K562 (cell line): Measurements from ENCODE around the gene SLC20A1. TPM values are rescaled to one million over a fixed set of nuclear protein-coding genes. Genes with fewer than 3 reads are reported as not detected.

Source experiments
- ATAC-seq: fragments of 200-7000 bp; cut with Tn5 transposase; 3 replicates; pipeline ENCODE4 v1.9.1; 2020; ENCODE audit warnings: moderate library complexity
- BruUV-seq: library from RNA; stranded (reverse); fragments of 400-500 nt; replicated peaks from 2 replicates; lab custom pipeline; 2021; lab: Mats Ljungman, UMichigan
- CTCF ChIA-PET: fragments of 300-600 bp; formaldehyde crosslinking; extraction: SDS; loops from one replicate; lab custom pipeline; 2021; ENCODE audit warnings: low intra/inter-chr PET ratio; lab: Yijun Ruan, JAX
- POLR2A ChIA-PET: fragments of 300-600, 350-650 bp; sonication (Branson Sonifier 250); formaldehyde crosslinking; extraction: SDS; loops from one replicate; lab custom pipeline; 2021; ENCODE audit warnings: antibody characterized with exemption, inconsistent platforms; lab: Yijun Ruan, JAX
- DNase-seq, 4 experiments: peaks; one replicate each; pipeline versions ENCODE4 v3.0.0 to v3.0.0-alpha.2; 2011 to 2018; ENCODE audit warnings: low spot score in 3 of 4, mixed read lengths in 3 of 4; ENCODE audit errors: extremely low read depth in 1 of 4
- FAIRE-seq: peaks from 2 replicates; lab custom pipeline; 2011; peaks lifted over from hg19 to GRCh38; lab: Jason Lieb, UNC
- H2AFZ ChIP-seq: 2 replicates; pipeline ENCODE4 v1.6.0; 2011; ENCODE audit warnings: low read depth, low read length, control low read depth, inconsistent platforms
- H3K27ac ChIP-seq: fragments of 200-600 bp; 3 replicates; pipeline ENCODE4 v1.8.0; 2011; ENCODE audit warnings: low read depth, mild to moderate bottlenecking, control low read depth, inconsistent platforms, low read length, moderate library complexity, mixed read lengths; ENCODE audit errors: extremely low read depth
- H3K27me3 ChIP-seq, 2 experiments: fragments of 300-600 bp in 1 of 2; 2 replicates in 1 of 2; 3 replicates in 1 of 2; pipeline versions ENCODE4 v1.6.0 to v1.8.0; 2011; ENCODE audit warnings: inconsistent platforms in 2 of 2, low read length in 2 of 2, mild to moderate bottlenecking in 1 of 2, mixed read lengths in 1 of 2, moderate library complexity in 1 of 2; ENCODE audit not compliant: control insufficient read depth in 2 of 2, insufficient read depth in 2 of 2
- H3K36me3 ChIP-seq: fragments of 300-600 bp; 3 replicates; pipeline ENCODE4 v1.8.0; 2011; ENCODE audit warnings: mild to moderate bottlenecking, low read length, inconsistent platforms; ENCODE audit not compliant: control insufficient read depth, insufficient read depth
- H3K4me1 ChIP-seq, 2 experiments: fragments of 200-600 bp in 1 of 2; replicated peaks in 1 of 2; 2 replicates in 1 of 2; 3 replicates in 1 of 2; pipeline versions ENCODE4 v1.5.1 to v1.8.0; 2011; ENCODE audit warnings: inconsistent platforms in 2 of 2, low read length in 2 of 2, mild to moderate bottlenecking in 1 of 2, mixed read lengths in 1 of 2, moderate library complexity in 1 of 2; ENCODE audit not compliant: control insufficient read depth in 2 of 2, insufficient read depth in 2 of 2
- H3K4me2 ChIP-seq: 2 replicates; pipeline ENCODE4 v1.6.1; 2011; ENCODE audit warnings: low read length, control low read depth, inconsistent platforms, mixed read lengths; ENCODE audit not compliant: insufficient read depth
- H3K4me3 ChIP-seq: fragments of 200-600 bp; sonication (generic), shearing (Covaris generic); 2 replicates; pipeline ENCODE4 v1.5.1; 2016; ENCODE audit warnings: control low read depth, inconsistent platforms
- H3K79me2 ChIP-seq: fragments of 200-600 bp; 3 replicates; pipeline ENCODE4 v1.8.0; 2011; ENCODE audit warnings: low read length, inconsistent platforms; ENCODE audit not compliant: control insufficient read depth, insufficient read depth
- H3K9ac ChIP-seq, 2 experiments: 2 replicates each; pipeline versions ENCODE4 v1.6.0 to v1.6.1; 2011; ENCODE audit warnings: low read depth in 2 of 2, low read length in 2 of 2, control low read depth in 1 of 2, inconsistent platforms in 1 of 2, mild to moderate bottlenecking in 1 of 2, mixed read lengths in 1 of 2; ENCODE audit not compliant: insufficient read depth in 1 of 2
- H3K9me1 ChIP-seq: one replicate; pipeline ENCODE4 v1.6.0; 2011; ENCODE audit warnings: inconsistent platforms, mild to moderate bottlenecking, low read length, moderate library complexity; ENCODE audit not compliant: control insufficient read depth, insufficient read depth
- H3K9me3 ChIP-seq: replicated peaks from 2 replicates; pipeline ENCODE4 v1.5.1; 2011; ENCODE audit warnings: low read depth, low read length, inconsistent platforms; ENCODE audit not compliant: control insufficient read depth, insufficient read depth
- H4K20me1 ChIP-seq: replicated peaks from 2 replicates; pipeline ENCODE4 v1.6.1; 2011; ENCODE audit warnings: low read length, inconsistent platforms, mixed read lengths; ENCODE audit not compliant: control insufficient read depth, insufficient read depth
- CHD1 ChIP-seq: fragments of 200-600 bp; sonication (generic); IDR thresholded peaks from one replicate; pipeline ENCODE4 v1.6.1; 2012; ENCODE audit warnings: mild to moderate bottlenecking, moderate library complexity, low read length, inconsistent platforms
- LEF1 ChIP-seq: fragments of 450-650 bp; IDR thresholded peaks from 2 replicates; pipeline ENCODE4 v1.6.1; 2016; ENCODE audit warnings: mild to moderate bottlenecking
- RFX5 ChIP-seq: IDR thresholded peaks from 2 replicates; pipeline ENCODE4 v1.6.1; 2011; ENCODE audit warnings: low read depth, mild to moderate bottlenecking, improper control_type of control experiment, low read length
- TGIF2 ChIP-seq: sonication (generic); formaldehyde crosslinking; IDR thresholded peaks from 2 replicates; pipeline ENCODE4 v1.8.1; 2022; ENCODE audit warnings: mild to moderate bottlenecking, missing genetic modification reagents, moderate library complexity
- U2AF2 ChIP-seq: fragments of 200-400 bp; formaldehyde crosslinking; optimal IDR thresholded peaks from 2 replicates; pipeline ENCODE3; 2017; ENCODE audit warnings: low read depth, mild to moderate bottlenecking, low read length
- ZNF274 ChIP-seq: IDR thresholded peaks from 2 replicates; pipeline ENCODE4 v1.6.1; 2011; ENCODE audit warnings: low read depth, mild to moderate bottlenecking, low read length, moderate library complexity, borderline replicate concordance
- ZNF584 ChIP-seq: fragments of 200-800 bp; sonication (Bioruptor generic); IDR thresholded peaks from 2 replicates; pipeline ENCODE4 v1.6.1; 2016; ENCODE audit warnings: low read depth, mild to moderate bottlenecking, missing genetic modification characterization, missing compliant biosample characterization
- WGBS: fragments of 100-300 bp; shearing (Covaris generic); methylation state at CpG from one replicate; pipeline ENCODE4 v1.1.6; 2016; ENCODE audit warnings: low coverage, mixed read lengths; ENCODE audit not compliant: insufficient coverage; ENCODE audit errors: missing lambda C conversion rate; 5-methylcytosine and 5-hydroxymethylcytosine counted together
- in situ Hi-C: fragments of 300-500 bp; cut with MboI; formaldehyde crosslinking; loops from 4 replicates; pipeline ENCODE4 v1.15.0; 2018; ENCODE audit warnings: inconsistent platforms, mixed read lengths
- intact Hi-C: fragments of 100-400 bp; cut with micrococcal nuclease; formaldehyde crosslinking; loops from 2 replicates; pipeline ENCODE4 v1.14.2; 2022
- polyA plus RNA-seq, 8 experiments: library from polyadenylated mRNA; depleted of rRNA in 4 of 8; stranded (reverse) in 5 of 8; unstranded in 3 of 8; fragments of >200 nt; fragmentation: Nextera tagmentation in 2 of 8; fragmentation: Illumina TruSeq in 1 of 8; extraction: Ambion mirVana in 2 of 8; extraction: Trizol in 1 of 8; gene quantifications; 2 replicates each; pipeline versions ENCODE4 v1.2.1 to v1.2.3, GENCODE V29; 2011 to 2014; ENCODE audit warnings: inconsistent platforms in 1 of 8, missing spikeins in 1 of 8
- total RNA-seq, 7 experiments: library from RNA; depleted of rRNA in 6 of 7; stranded (reverse); fragments of >200 nt in 6 of 7; fragmentation: Illumina TruSeq in 2 of 7; extraction: Trizol in 2 of 7; gene quantifications; 2 replicates each; pipeline versions ENCODE4 v1.2.1 to v1.2.3, GENCODE V29; 2011 to 2021; ENCODE audit warnings: low replicate concordance in 1 of 7
- TF ChIP-seq, protein P1 (sequence below): fragments of 250-450 bp; sonication (Bioruptor Pico); IDR thresholded peaks from 2 replicates; pipeline ENCODE4 v1.4.0; 2020; ENCODE audit warnings: borderline replicate concordance

SLC20A1 gene
- total and polyA plus RNA-seq, 9 of the 15 experiments (the other 6 are each of a cell fraction or from before 2014, with no cell fraction given) = 53.8 to 150 (median 74.7) TPM

DNA sequence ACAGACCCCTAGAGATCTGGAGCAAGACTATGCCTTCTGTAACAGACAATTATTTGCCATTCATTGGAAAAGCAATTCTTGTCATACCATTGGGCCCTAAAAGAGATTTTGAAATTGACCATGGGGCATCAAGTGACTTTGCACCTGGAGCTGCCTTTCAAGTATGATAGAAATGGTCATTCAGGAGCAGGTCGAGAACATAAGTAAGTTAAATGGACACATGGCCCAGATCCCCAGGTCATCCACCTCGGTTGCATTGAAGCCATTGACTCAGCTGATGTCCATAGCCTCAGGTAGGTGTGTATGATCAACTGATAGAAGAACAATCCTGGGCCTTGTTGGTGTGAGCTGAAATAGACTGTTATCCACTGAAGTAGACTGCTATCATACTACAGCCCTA is 42.0 kb upstream of the SLC20A1 start:
- Histone ChIP-seq H3K9me1 (no peaks in the 10 kb centered on the region), H3K27me3 (no peaks in the 10 kb centered on the region), H3K4me3 (no peak overlapping the region), H4K20me1 (no peaks in the 10 kb centered on the region), H3K9me3 (no peaks in the 10 kb centered on the region), H3K9ac (no peak overlapping the region), H3K79me2 (no peaks in the 10 kb centered on the region), H3K27ac (no peak overlapping the region), H3K36me3 (no peaks in the 10 kb centered on the region), H2AFZ (no peak overlapping the region), H3K4me1 (peaks cover 0 to 3% of the 10 kb centered on the region in 2 experiments; a peak in 2 of 5 replicates), H3K4me2 (no peak overlapping the region)
- WGBS = 14% methylated on average over 2 of the region's 2 CpGs
- ChIA-PET CTCF (no interaction called here), POLR2A (interaction anchor here (0.8 to 0.9 kb wide), 2 partner anchors 11 to 42 kb away, joined by 3 read pairs; no protein-coding TSS in a partner anchor)
- BruUV-seq = no TSS peak
- no peak for FAIRE-seq
- intact Hi-C loops = loop anchor here (5.0 kb wide), 2 partner anchors 279 to 339 kb away; no protein-coding TSS in a partner anchor
- TF ChIP-seq TGIF2 (CRISPR knock-in tag) (no peak), ZNF274 (no peak), LEF1 (no peak), RFX5 (no peak), ZNF584 (CRISPR knock-in tag) (no peak), CHD1 (no peak), U2AF2 (no peak)
- TF ChIP-seq, protein P1, sequence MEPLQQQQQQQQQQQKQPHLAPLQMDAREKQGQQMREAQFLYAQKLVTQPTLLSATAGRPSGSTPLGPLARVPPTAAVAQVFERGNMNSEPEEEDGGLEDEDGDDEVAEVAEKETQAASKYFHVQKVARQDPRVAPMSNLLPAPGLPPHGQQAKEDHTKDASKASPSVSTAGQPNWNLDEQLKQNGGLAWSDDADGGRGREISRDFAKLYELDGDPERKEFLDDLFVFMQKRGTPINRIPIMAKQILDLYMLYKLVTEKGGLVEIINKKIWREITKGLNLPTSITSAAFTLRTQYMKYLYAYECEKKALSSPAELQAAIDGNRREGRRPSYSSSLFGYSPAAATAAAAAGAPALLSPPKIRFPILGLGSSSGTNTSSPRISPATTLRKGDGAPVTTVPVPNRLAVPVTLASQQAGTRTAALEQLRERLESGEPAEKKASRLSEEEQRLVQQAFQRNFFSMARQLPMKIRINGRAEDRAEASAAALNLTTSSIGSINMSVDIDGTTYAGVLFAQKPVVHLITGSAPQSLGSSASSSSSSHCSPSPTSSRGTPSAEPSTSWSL (CRISPR knock-in tag) = no peak
- in situ Hi-C loops = loop anchor here (5.0 to 25.0 kb wide), 2 partner anchors 124 to 284 kb away; no protein-coding TSS in a partner anchor
- no peak for DNase-seq
- no peak for ATAC-seq
